T-cell (primary cell): ENCODE data around the gene DDX43. TPM values are rescaled to one million over a fixed set of nuclear protein-coding genes. Genes with fewer than 3 reads are reported as not detected.

Experiments
- total RNA-seq, 35 experiments: library from RNA in 6 of 35; stranded (reverse) in 6 of 35; fragments of 120-200 nt in 1 of 35; gene quantifications; one replicate each; pipeline versions ENCODE4 v1.2.1 to v1.2.4 and lab custom pipeline; 2013 to 2026

DDX43 gene
- total RNA-seq, 5 donors from 2014 or later (not counting 1 experiment from before 2014, with no cell fraction given) = 0.47 to 2.7 (median 1.3) TPM

Other genes with a start within 250 kb of the DDX43 start
- not detected for gene KHDC1L, start 169.3 kb upstream of the DDX43 start, total RNA-seq
- 1 to 10 TPM in 4 of 5 donors, under 1 TPM in 1; 0.88 to 1.7 (median 1.3) TPM for gene KHDC1, start 131.6 kb upstream of the DDX43 start, total RNA-seq
- gene DPPA5, start 40.6 kb upstream of the DDX43 start, total RNA-seq = not detected
- gene KHDC3L, start 32.2 kb upstream of the DDX43 start, total RNA-seq = not detected
- gene OOEP, start 24.9 kb upstream of the DDX43 start, total RNA-seq = under 1 TPM in 2 of 5 donors, not detected in 3; 0.63 to 0.93 TPM
- gene CGAS, start 57.5 kb downstream of the DDX43 start, total RNA-seq = 10 to 100 TPM in 4 of 5 donors, 1 to 10 TPM in 1; 6.9 to 14.9 (median 12.8) TPM
- gene MTO1, start 66.9 kb downstream of the DDX43 start, total RNA-seq = 10 to 100 TPM; 55.0 to 80.4 (median 59.3) TPM
- over 10,000 TPM; 14,142 to 15,123 (median 14,655) TPM for gene EEF1A1, start 126.2 kb downstream of the DDX43 start, total RNA-seq